ENCODE results near the gene TEC.

- TF ChIP-seq CTCF (IDR thresholded peaks at IDR 0.05), result no peak
- no peak for TF ChIP-seq EZH2 (IDR thresholded peaks at IDR 0.05)
- no peak for TF ChIP-seq EZH2phosphoT487 (IDR thresholded peaks at IDR 0.05)
Observed at GRCh38 chr4:48122756-48123155, 146.9 kb downstream of the TEC start.

Data from neural progenitor cell (in vitro differentiated cells).